ENCODE data around the gene CASD1. TPM values are rescaled to one million over a fixed set of nuclear protein-coding genes. Genes with fewer than 3 reads are reported as not detected.
A peak's percentile ranks its signal among the peaks of the same experiment; 100 is the strongest.

The CASD1 gene
- total and polyA plus RNA-seq, 10 donors = 11.3 to 39.0 (median 28.5) TPM

GRCh38 chr7:94509887-94510581, 425 bp downstream of the CASD1 start:
- no peaks in the 10 kb centered on the region for H3K9me3 ChIP-seq
- peaks cover 7 to 56% (median 37%) of the 10 kb centered on the region in 6 donors for H3K4me1 ChIP-seq
- no peaks in the 10 kb centered on the region for H3K36me3 ChIP-seq
- peak overlapping the region; percentile 62 to 95 (median 84) for H3K4me3 ChIP-seq
- intact Hi-C loops (cut with DNase I; ENCODE audit: low total_unique reads) = no loop called here
- H3K27me3 ChIP-seq (replicated peaks in 1 of 7) = no peaks in the 10 kb centered on the region
- WGBS, 5 donors = 0 to 2% (median 1%) methylated on average over 31 to 75 of the region's 75 CpGs; no CpG with 5 or more reads in 1 of the 5 donors
- H3K27ac ChIP-seq = peak overlapping the region; percentile 92 to 97 (median 95)
- DNase-seq = peak; percentile 94
- TF ChIP-seq POLR2AphosphoS5 (IDR thresholded peaks at IDR 0.05) = peak; percentile 70 to 82 (median 79)
- peak in 1 of 3 donors; percentile 30 for TF ChIP-seq POLR2A (IDR thresholded peaks at IDR 0.05)
- TF ChIP-seq CTCF (IDR thresholded peaks at IDR 0.05 in 8 of 11, conservative IDR thresholded peaks at IDR 0.05 in 3 of 11) = peak in 5 of 11 experiments; percentile 14 to 43 (median 28)

GRCh38 chr7:94510582-94511496, 1.2 kb downstream of the CASD1 start:
- Histone ChIP-seq H3K27me3 (replicated peaks in 1 of 7) (no peaks in the 10 kb centered on the region), H3K36me3 (no peaks in the 10 kb centered on the region), H3K9me3 (no peaks in the 10 kb centered on the region), H3K4me3 (peak overlapping the region; percentile 62 to 95 (median 84)), H3K4me1 (peaks cover 7 to 64% (median 42%) of the 10 kb centered on the region in 6 donors), H3K27ac (peak overlapping the region; percentile 92 to 97 (median 95))
- intact Hi-C loops (cut with DNase I; ENCODE audit: low total_unique reads) = no loop called here
- DNase-seq = no peak
- TF ChIP-seq POLR2A (IDR thresholded peaks at IDR 0.05) (no peak), CTCF (IDR thresholded peaks at IDR 0.05 in 8 of 11, conservative IDR thresholded peaks at IDR 0.05 in 3 of 11) (no peak), POLR2AphosphoS5 (IDR thresholded peaks at IDR 0.05) (no peak)
- 20 to 22% (median 20%) methylated on average over 15 to 16 of the region's 16 CpGs for WGBS, 5 donors

- no peak for DNase-seq
- intact Hi-C loops (cut with DNase I; ENCODE audit: low total_unique reads) = no loop called here
- Histone ChIP-seq H3K9me3 (no peaks in the 10 kb centered on the region), H3K27ac (peak overlapping the region in 1 of 8 donors; percentile 95), H3K36me3 (no peaks in the 10 kb centered on the region), H3K27me3 (replicated peaks in 1 of 7) (no peaks in the 10 kb centered on the region), H3K4me3 (no peak overlapping the region), H3K4me1 (peaks cover 7 to 72% (median 42%) of the 10 kb centered on the region in 6 donors)
- no peak for TF ChIP-seq POLR2A (IDR thresholded peaks at IDR 0.05)
- TF ChIP-seq POLR2AphosphoS5 (IDR thresholded peaks at IDR 0.05) = no peak
- TF ChIP-seq CTCF (IDR thresholded peaks at IDR 0.05 in 8 of 11, conservative IDR thresholded peaks at IDR 0.05 in 3 of 11) = no peak
These were observed 2.1 kb downstream of the CASD1 start for GRCh38 chr7:94511718-94512117.
